Natural killer cell (primary cell): ENCODE data around the gene MYZAP. TPM values are rescaled to one million over a fixed set of nuclear protein-coding genes. Genes with fewer than 3 reads are reported as not detected.

Experiments used
- ATAC-seq, 3 donors: fragments of 150-1000 bp in 2 of 3; fragments of 200-7000 bp in 1 of 3; cut with Tn5 transposase; 1 replicate in 1 of 3; 2 replicates in 2 of 3; pipeline ENCODE4 v1.10.0; 2021; ENCODE audit warnings: mild to moderate bottlenecking in 2 of 3, moderate library complexity in 2 of 3
- DNase-seq, 2 donors: peaks; one replicate each; pipeline versions ENCODE4 v3.0.0 to v3.0.0-alpha.2; 2013 to 2021; ENCODE audit warnings: mixed read lengths in 1 of 2
- H3K27ac ChIP-seq: one replicate; pipeline ENCODE4 v1.5.1; 2013; ENCODE audit warnings: mild to moderate bottlenecking, low read length
- H3K27me3 ChIP-seq: one replicate; pipeline ENCODE4 v1.6.1; 2013; ENCODE audit warnings: low read length; ENCODE audit not compliant: control insufficient read depth, insufficient read depth
- H3K36me3 ChIP-seq: one replicate; pipeline ENCODE4 v1.6.1; 2013; ENCODE audit warnings: low read length; ENCODE audit not compliant: control insufficient read depth, insufficient read depth
- H3K4me1 ChIP-seq: one replicate; pipeline ENCODE4 v1.6.1; 2013; ENCODE audit warnings: low read length; ENCODE audit not compliant: control insufficient read depth, insufficient read depth
- H3K4me3 ChIP-seq: one replicate; pipeline ENCODE4 v1.5.1; 2013; ENCODE audit warnings: low read length
- H3K9me3 ChIP-seq: one replicate; pipeline ENCODE4 v1.6.1; 2013; ENCODE audit warnings: low read length; ENCODE audit not compliant: control insufficient read depth, insufficient read depth
- H3K27ac Mint-ChIP-seq, 2 donors: one replicate each; pipeline ENCODE4 v1.8.0; 2022; ENCODE audit warnings: mild to moderate bottlenecking in 2 of 2, mixed read lengths in 2 of 2, moderate library complexity in 1 of 2
- H3K27me3 Mint-ChIP-seq, 2 donors: one replicate each; pipeline ENCODE4 v1.8.0; 2022; ENCODE audit warnings: low read depth in 2 of 2, mixed read lengths in 2 of 2
- H3K36me3 Mint-ChIP-seq: one replicate; pipeline ENCODE4 v1.8.0; 2022; ENCODE audit warnings: mixed read lengths
- H3K4me1 Mint-ChIP-seq, 2 donors: one replicate each; pipeline ENCODE4 v1.8.0; 2022; ENCODE audit warnings: mixed read lengths in 2 of 2
- H3K4me3 Mint-ChIP-seq: one replicate; pipeline ENCODE4 v1.8.0; 2022; ENCODE audit warnings: mild to moderate bottlenecking, moderate library complexity, mixed read lengths
- H3K9me3 Mint-ChIP-seq, 2 donors: one replicate each; pipeline ENCODE4 v1.8.0; 2022; ENCODE audit warnings: mixed read lengths in 2 of 2
- WGBS: methylation state at CpG from one replicate; pipeline ENCODE4 v1.1.7; 2013; ENCODE audit warnings: missing lambda C conversion rate; ENCODE audit not compliant: insufficient coverage; 5-methylcytosine and 5-hydroxymethylcytosine counted together
- intact Hi-C: fragments of 100-400 bp; cut with micrococcal nuclease; formaldehyde crosslinking; loops from one replicate; pipeline ENCODE4 v1.14.2; 2022
- total RNA-seq, 4 donors: library from RNA; stranded (reverse); fragments of 120-200 nt in 1 of 4; gene quantifications; one replicate each; pipeline versions ENCODE4 v1.2.3 to v1.2.4, GENCODE V29; 2013 to 2022
- TF ChIP-seq, protein P1 (sequence below): fragments of 200-600 bp; IDR thresholded peaks from one replicate; pipeline ENCODE4 v1.8.0; 2022; ENCODE audit warnings: antibody characterized with exemption

MYZAP gene
- total RNA-seq, 3 donors from 2014 or later (not counting 1 experiment from before 2014, with no cell fraction given), result not detected

DNA sequence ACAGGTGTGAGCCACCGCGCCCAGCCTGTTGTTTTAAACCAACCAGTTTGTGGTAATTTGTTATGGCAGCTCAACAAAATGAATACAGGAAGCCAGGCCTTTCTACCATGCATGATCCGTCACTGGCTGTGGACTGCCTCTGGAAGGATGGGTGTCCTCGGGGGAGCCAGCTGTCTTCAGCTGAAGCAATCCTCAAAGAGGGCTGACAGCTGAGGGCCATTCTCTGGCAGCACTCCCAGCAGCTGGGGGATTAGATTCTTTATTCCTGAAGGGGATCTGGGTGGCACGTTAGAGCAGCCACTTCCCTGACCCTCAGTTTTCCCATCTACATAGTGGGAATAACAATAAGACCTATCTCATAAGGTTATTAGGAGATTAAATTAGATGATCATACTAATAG is 139.2 kb downstream of the MYZAP start:
- Histone ChIP-seq H3K4me1 (no peaks in the 10 kb centered on the region), H3K27ac (no peak overlapping the region), H3K27me3 (no peaks in the 10 kb centered on the region), H3K36me3 (no peaks in the 10 kb centered on the region), H3K4me3 (no peak overlapping the region), H3K9me3 (no peaks in the 10 kb centered on the region)
- Mint-ChIP-seq H3K27me3 (no peaks in the 10 kb centered on the region), H3K4me1 (peaks cover 0 to 6% of the 10 kb centered on the region in 2 donors), H3K27ac (no peak overlapping the region), H3K4me3 (no peak overlapping the region), H3K9me3 (no peaks in the 10 kb centered on the region), H3K36me3 (no peaks in the 10 kb centered on the region)
- 90% methylated on average over 4 of the region's 5 CpGs for whole genome bisulfite sequencing
- no peak for DNase-seq
- intact Hi-C loops, result no loop called here
- ATAC-seq, result no peak
- TF ChIP-seq, protein P1, sequence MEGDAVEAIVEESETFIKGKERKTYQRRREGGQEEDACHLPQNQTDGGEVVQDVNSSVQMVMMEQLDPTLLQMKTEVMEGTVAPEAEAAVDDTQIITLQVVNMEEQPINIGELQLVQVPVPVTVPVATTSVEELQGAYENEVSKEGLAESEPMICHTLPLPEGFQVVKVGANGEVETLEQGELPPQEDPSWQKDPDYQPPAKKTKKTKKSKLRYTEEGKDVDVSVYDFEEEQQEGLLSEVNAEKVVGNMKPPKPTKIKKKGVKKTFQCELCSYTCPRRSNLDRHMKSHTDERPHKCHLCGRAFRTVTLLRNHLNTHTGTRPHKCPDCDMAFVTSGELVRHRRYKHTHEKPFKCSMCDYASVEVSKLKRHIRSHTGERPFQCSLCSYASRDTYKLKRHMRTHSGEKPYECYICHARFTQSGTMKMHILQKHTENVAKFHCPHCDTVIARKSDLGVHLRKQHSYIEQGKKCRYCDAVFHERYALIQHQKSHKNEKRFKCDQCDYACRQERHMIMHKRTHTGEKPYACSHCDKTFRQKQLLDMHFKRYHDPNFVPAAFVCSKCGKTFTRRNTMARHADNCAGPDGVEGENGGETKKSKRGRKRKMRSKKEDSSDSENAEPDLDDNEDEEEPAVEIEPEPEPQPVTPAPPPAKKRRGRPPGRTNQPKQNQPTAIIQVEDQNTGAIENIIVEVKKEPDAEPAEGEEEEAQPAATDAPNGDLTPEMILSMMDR, result no peak

- no peaks in the 10 kb centered on the region for H3K9me3 Mint-ChIP-seq
- intact Hi-C loops, result no loop called here
- TF ChIP-seq, protein P1, result no peak
- no peak overlapping the region for H3K4me3 ChIP-seq
- no peak overlapping the region for H3K27ac Mint-ChIP-seq
- no peak overlapping the region for H3K27ac ChIP-seq
- H3K36me3 ChIP-seq, result no peaks in the 10 kb centered on the region
- no peaks in the 10 kb centered on the region for H3K27me3 ChIP-seq
- no peak for ATAC-seq
- H3K4me3 Mint-ChIP-seq, result no peak overlapping the region
- peaks cover 0 to 6% of the 10 kb centered on the region in 2 donors for H3K4me1 Mint-ChIP-seq
- DNase-seq, result no peak
- no peaks in the 10 kb centered on the region for H3K27me3 Mint-ChIP-seq
- H3K9me3 ChIP-seq, result no peaks in the 10 kb centered on the region
- 83% methylated on average over 5 of the region's 6 CpGs for WGBS
- no peaks in the 10 kb centered on the region for H3K4me1 ChIP-seq
- no peaks in the 10 kb centered on the region for H3K36me3 Mint-ChIP-seq
These were observed 139.9 kb downstream of the MYZAP start for GRCh38 chr15:57731530-57732103.

DNA sequence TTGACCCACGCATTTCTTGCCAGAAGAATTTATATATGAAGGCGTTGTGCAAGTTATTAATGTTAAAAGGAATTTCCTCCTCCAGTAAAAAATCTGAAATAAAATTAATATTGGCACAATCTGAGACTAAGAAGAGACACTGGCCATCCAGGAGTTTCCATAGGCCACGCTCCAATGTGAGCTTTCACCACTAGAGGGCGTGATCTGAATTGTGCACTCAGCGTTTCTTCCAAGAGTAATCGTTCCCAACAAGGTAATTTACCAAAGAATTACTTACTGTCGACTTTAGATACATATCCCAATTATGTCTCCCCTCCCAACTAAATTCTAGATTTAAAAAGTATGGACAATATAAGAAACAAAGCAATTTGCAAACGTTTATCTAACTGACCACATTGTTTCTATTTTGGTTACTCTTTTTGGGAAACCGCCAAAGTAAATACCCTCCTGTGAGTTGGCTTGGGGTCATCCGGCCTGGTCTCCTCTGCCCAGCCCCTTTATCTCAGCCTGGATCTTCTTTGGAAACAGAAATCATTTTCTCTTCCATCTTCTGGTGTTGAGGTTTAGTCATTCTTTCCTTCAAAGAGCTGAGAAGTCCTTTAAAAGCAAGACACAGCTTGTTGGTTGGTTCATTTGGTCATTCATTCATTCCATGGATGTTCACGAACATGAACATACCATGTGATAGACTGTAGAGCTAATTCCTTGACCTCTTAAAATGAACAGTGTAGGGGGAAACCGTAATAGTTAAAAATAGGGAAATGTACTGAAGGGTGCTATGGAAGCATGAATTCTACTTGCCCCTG is 141.0 kb downstream of the MYZAP start:
- WGBS, result 32% methylated on average over 9 of the region's 12 CpGs

More for the DNA sequence above, 141.0 kb downstream of the MYZAP start:
- H3K27me3 Mint-ChIP-seq, result no peaks in the 10 kb centered on the region
- no peak overlapping the region for H3K27ac Mint-ChIP-seq
- Histone ChIP-seq H3K36me3 (no peaks in the 10 kb centered on the region), H3K4me3 (no peak overlapping the region), H3K27ac (no peak overlapping the region), H3K4me1 (no peaks in the 10 kb centered on the region), H3K9me3 (no peaks in the 10 kb centered on the region), H3K27me3 (no peaks in the 10 kb centered on the region)
- intact Hi-C loops, result no loop called here
- no peaks in the 10 kb centered on the region for H3K36me3 Mint-ChIP-seq
- DNase-seq (peak in 1 of 2 donors; percentile 72), ATAC-seq (peak in 2 of 3 donors; percentile 53 to 63)
- H3K9me3 Mint-ChIP-seq, result no peaks in the 10 kb centered on the region
- H3K4me3 Mint-ChIP-seq, result no peak overlapping the region
- TF ChIP-seq, protein P1, result peak; percentile 98
- H3K4me1 Mint-ChIP-seq, result peaks cover 0 to 6% of the 10 kb centered on the region in 2 donors
